Upper lobe of right lung (tissue), 1 donor: ENCODE data around the gene NECTIN4. TPM values are rescaled to one million over a fixed set of nuclear protein-coding genes. Genes with fewer than 3 reads are reported as not detected.
"Not testable (repeated sequence)": the region's sequence is repeated elsewhere in the genome, so short reads cannot be mapped to it uniquely, and the experiment has no call there.

Experiments used
- ATAC-seq: fragments of 200-7000 bp; cut with Tn5 transposase; one replicate; pipeline ENCODE4 v1.9.1; 2020; ENCODE audit warnings: mild to moderate bottlenecking, moderate library complexity
- DNase-seq: peaks from one replicate; pipeline ENCODE4 v3.0.0-alpha.2; 2020
- H3K27ac ChIP-seq: fragments of 200-600 bp; one replicate; pipeline ENCODE4 v1.8.0; 2022
- H3K27me3 ChIP-seq: fragments of 200-600 bp; one replicate; pipeline ENCODE4 v1.8.0; 2022; ENCODE audit warnings: mild to moderate bottlenecking
- H3K36me3 ChIP-seq: fragments of 200-600 bp; one replicate; pipeline ENCODE4 v1.8.0; 2022
- H3K4me1 ChIP-seq: fragments of 200-600 bp; one replicate; pipeline ENCODE4 v1.8.0; 2022
- H3K4me3 ChIP-seq: fragments of 200-600 bp; one replicate; pipeline ENCODE4 v1.8.0; 2022; ENCODE audit warnings: mild to moderate bottlenecking
- H3K9me3 ChIP-seq: fragments of 200-600 bp; one replicate; pipeline ENCODE4 v1.8.0; 2022
- intact Hi-C: fragments of 100-400 bp; cut with DNase I; formaldehyde crosslinking; loops from one replicate; pipeline ENCODE4 v1.11.0; 2022
- total RNA-seq: library from RNA; stranded (reverse); fragmentation: NEBNext Ultra II Directional; extraction: Animal tissue kit (Norgen Biotek cat#: 25700); gene quantifications from one replicate; pipeline ENCODE4 v1.2.1, GENCODE V29; 2021
- TF ChIP-seq, protein P1 (sequence below): fragments of 200-600 bp; IDR thresholded peaks from one replicate; pipeline ENCODE4 v1.8.0; 2022; ENCODE audit warnings: antibody characterized with exemption
- donor health status: DM: no; HTN: yes; CAD: no; lungs with severe emphysema.

NECTIN4 gene
- total RNA-seq, 1 donor from 2014 or later: 5.4 TPM

DNA sequence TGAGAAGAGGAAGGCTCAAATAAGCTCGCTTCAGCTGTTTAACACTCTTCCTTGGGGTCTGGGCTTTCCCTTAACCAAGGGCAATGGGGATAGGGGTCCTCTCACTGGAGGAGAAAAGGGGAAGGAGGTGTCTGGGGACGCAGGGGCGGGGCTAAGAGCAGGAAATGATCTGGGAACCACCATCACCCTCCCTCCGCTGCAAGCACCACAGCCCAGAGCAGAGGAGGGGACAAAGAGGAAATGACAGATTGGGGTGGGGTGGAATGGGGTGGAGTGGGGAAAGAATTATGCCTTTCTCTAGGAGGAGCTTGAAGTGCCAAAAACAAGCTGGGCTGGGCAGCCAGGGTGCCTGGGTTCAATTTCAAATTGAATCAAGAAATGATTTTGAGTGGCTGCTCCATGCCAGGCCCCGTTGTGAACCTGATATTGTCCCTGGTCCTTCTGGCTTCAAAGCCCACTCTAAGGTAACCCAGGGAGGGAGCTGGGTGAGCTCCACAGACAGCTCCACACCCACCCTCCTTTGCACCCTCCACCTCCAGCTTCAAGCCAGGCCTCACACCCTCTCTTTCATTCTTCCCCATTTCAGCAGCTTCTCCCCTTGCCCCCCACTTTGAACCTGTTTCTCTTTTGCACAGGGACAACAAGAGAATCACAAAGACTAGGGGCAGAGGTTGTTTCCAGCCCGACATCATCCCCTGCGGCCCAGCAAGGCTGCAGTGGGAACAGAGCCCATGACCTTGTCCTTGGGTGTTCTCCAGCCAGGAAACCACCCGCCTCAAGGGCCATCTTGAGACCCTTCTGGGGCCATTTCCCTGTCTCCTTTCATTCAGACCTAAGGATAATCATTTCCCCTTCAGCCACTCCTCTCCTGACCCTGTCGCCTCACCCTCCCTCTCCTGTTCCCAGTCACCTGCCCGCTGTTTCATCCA lies 20.8 kb downstream of the NECTIN4 start:
- Histone ChIP-seq H3K27me3 (no peaks in the 10 kb centered on the region), H3K27ac (peak overlapping the region; percentile 84), H3K4me1 (no peaks in the 10 kb centered on the region), H3K4me3 (peak overlapping the region; percentile 54), H3K36me3 (no peaks in the 10 kb centered on the region), H3K9me3 (no peaks in the 10 kb centered on the region)
- intact Hi-C loops: no loop called here
- ATAC-seq (peak; percentile 85), DNase-seq (peak; percentile 82)
- TF ChIP-seq, protein P1, sequence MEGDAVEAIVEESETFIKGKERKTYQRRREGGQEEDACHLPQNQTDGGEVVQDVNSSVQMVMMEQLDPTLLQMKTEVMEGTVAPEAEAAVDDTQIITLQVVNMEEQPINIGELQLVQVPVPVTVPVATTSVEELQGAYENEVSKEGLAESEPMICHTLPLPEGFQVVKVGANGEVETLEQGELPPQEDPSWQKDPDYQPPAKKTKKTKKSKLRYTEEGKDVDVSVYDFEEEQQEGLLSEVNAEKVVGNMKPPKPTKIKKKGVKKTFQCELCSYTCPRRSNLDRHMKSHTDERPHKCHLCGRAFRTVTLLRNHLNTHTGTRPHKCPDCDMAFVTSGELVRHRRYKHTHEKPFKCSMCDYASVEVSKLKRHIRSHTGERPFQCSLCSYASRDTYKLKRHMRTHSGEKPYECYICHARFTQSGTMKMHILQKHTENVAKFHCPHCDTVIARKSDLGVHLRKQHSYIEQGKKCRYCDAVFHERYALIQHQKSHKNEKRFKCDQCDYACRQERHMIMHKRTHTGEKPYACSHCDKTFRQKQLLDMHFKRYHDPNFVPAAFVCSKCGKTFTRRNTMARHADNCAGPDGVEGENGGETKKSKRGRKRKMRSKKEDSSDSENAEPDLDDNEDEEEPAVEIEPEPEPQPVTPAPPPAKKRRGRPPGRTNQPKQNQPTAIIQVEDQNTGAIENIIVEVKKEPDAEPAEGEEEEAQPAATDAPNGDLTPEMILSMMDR: no peak

DNA sequence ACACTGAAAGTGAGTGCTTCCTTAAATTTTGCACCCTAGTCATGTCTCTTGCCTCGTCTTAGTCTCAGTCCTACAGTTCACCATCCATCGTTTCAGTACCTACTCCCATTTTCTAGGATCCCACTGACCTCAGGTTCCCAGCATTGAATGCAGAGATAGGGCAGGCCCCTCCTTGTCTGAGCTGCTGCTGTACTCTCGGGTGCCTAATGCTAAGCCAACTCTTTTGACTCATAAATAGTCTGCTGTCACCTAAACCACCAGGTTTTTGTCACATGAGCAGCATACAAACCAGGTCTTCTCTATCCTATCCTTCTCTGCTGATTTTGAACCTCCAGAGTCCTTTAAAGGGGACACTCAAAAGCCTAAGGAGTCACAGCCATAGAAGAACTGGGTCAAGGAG lies 22.7 kb downstream of the NECTIN4 start:
- Histone ChIP-seq H3K27me3 (no peaks in the 10 kb centered on the region), H3K4me3 (no peak overlapping the region), H3K4me1 (no peaks in the 10 kb centered on the region), H3K27ac (no peak overlapping the region), H3K36me3 (no peaks in the 10 kb centered on the region), H3K9me3 (no peaks in the 10 kb centered on the region)
- TF ChIP-seq, protein P1: no peak
- intact Hi-C loops: no loop called here
- DNase-seq: no peak
- no peak for ATAC-seq

DNA sequence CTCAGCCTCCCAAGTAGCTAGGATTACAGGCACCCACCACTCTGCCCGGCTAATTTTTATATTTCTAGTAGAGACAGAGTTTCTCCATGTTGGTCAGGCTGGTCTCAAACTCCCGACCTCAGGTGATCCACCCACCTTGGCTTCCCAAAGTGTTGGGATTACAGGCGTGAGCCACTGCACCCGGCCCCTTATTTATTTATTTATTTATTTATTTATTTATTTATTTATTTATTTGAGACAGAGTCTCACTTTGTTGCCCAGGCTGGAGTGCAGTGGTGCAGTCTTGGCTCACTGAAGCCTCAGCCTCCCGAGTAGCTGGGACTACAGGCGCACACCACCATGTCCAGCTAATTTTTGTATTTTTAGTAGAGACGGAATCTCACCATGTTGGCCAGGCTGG lies 23.7 kb downstream of the NECTIN4 start:
- intact Hi-C loops, H3K4me1 ChIP-seq, H3K27ac ChIP-seq, H3K9me3 ChIP-seq, H3K36me3 ChIP-seq, H3K27me3 ChIP-seq, H3K4me3 ChIP-seq, ATAC-seq, DNase-seq: not testable (repeated sequence)

DNA sequence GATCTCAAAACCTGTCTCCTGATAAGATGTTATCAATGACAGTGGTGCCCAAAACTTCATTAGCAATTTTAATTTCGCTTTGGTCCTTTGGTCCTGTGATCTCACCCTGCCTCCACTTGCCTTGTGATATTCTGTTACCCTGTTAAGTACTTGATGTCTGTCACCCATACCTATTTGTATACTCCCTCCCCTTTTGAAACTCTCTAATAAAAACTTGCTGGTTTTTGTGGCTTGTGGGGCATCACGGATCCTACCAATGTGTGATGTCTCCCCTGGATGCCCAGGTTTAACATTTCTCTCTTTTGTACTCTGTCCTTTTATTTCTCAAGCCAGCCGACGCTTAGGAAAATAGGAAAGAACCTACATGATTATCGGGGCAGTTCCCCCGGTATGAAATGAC lies 25.4 kb downstream of the NECTIN4 start:
- H3K9me3 ChIP-seq, ATAC-seq, intact Hi-C loops, H3K4me3 ChIP-seq, H3K4me1 ChIP-seq, H3K27me3 ChIP-seq, DNase-seq, H3K27ac ChIP-seq, H3K36me3 ChIP-seq: not testable (repeated sequence)

DNA sequence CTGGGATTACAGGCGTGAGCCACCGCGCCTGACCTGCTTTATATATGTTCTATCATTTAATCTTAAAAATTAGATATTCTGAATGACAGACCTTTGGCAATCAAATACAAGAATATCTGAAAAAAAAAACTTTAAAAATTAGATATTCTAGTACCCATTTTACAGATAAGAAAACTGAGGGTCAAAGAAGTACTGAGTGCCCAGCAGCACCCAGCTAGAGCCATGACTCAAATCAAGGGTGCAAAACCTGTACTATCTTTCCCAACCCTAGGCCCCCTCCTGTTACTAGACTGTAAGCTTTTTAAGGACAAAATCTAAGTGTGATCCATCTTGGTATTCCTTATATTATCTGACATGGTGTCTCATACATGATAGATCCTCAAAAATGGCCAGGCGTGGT lies 27.9 kb downstream of the NECTIN4 start:
- DNase-seq (no peak), ATAC-seq (no peak)
- H3K4me1 ChIP-seq: no peaks in the 10 kb centered on the region
- H3K36me3 ChIP-seq: no peaks in the 10 kb centered on the region
- H3K27me3 ChIP-seq: no peaks in the 10 kb centered on the region
- H3K27ac ChIP-seq: no peak overlapping the region
- intact Hi-C loops: no loop called here
- no peak overlapping the region for H3K4me3 ChIP-seq
- no peaks in the 10 kb centered on the region for H3K9me3 ChIP-seq
- TF ChIP-seq, protein P1: no peak

DNA sequence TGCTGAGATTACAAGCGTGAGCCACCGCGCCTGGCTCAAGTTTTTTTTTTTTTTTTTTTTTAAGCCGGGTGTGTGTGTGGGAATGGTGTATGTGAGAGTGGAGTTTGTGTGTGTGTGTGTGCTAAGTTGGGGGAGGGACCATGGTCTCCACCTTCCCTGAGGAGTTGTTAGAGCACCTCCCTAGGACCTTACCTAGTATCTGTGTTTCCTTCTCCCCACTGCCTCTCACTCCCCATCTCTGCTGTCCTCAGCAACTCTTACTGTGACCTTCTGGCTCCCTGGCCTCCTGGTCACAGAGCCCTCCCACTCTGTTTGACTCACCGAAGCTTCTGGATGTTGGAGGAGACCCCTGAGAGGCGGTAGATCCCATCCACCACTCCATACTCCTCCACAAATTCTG lies 30.1 kb downstream of the NECTIN4 start:
- no peak for DNase-seq
- H3K9me3 ChIP-seq: no peaks in the 10 kb centered on the region

More for the DNA sequence above, 30.1 kb downstream of the NECTIN4 start:
- ATAC-seq: no peak
- no peak overlapping the region for H3K4me3 ChIP-seq
- intact Hi-C loops: no loop called here
- peaks cover 4% of the 10 kb centered on the region for H3K36me3 ChIP-seq
- H3K4me1 ChIP-seq: no peaks in the 10 kb centered on the region
- TF ChIP-seq, protein P1: no peak
- H3K27ac ChIP-seq: no peak overlapping the region
- no peaks in the 10 kb centered on the region for H3K27me3 ChIP-seq
